ENCODE data around the gene NPC2.

The NPC2 gene

DNA sequence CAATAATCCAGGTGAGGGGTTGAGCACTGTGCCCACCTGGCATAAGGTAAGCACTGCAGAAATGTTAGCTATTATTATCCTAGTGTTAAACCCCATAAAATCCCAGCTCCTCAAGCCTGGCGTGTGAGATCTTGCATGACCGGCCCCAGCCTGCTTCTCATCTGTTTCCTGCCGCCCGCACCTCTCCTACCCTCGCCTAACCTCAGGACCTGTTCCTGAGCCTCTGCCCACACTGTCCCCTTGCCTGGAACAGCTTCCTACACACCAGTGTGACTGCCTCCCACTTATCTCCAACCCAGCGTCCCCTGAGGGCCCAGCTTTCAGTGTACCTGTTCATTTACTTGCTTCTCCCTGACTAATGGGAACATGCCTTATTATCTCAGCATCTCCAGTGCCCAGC, 25.1 kb upstream of the NPC2 start:
- DNase-seq, result no peak

DNA sequence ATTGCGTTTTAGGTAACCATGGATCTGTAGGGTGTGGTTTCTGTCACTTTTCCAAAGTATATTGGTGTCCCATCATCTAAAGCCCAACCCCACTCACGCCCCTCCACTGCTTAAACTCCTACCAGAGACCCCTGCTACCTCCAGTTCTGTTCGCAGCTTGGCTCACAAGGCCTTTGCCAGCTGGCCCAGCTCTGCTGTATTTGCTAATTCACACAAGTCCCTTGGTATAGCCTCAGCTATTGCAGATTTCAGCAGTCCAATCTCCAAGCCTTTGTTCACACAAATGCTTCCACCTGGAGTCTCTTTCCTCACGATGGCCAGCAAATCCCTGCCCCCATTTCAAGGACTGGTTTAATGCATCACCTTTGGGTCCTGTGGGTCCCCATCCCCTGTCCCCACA, 24.6 kb upstream of the NPC2 start:
- DNase-seq, result no peak

DNA sequence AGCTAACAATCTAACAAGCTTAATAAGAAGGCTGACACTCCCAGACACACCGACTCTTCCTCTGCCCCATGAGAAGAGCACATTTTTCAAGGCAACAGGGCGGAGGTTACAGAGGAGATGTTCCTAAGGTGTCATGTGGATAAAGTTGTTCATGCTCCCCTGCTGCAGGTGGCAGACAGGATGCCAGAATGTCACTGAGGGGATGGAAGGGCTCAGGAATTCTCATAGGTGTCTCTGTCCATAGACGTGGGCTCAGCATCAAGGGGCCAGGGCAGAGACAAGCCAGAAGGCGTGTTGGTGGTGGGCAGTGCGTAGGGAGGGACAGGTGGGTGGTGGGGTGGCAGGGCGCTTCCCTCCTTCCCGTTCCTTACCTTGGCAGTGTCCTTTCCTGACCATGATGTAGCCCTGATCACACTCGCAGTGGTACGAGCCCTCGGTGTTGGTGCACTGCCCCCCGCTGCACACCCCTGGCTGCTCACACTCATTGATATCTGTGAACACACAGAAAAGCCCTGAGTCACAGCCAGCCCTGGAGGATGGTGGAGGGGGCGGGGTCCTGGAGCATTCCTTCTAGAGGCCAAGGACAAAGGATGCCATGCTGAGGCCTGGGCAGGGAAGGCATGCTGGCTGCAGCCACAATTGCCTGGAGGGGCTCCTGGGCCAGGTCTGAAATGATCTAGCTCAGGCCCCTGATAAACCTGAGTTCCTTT, 23.5 kb upstream of the NPC2 start:
- DNase-seq, result no peak

DNA sequence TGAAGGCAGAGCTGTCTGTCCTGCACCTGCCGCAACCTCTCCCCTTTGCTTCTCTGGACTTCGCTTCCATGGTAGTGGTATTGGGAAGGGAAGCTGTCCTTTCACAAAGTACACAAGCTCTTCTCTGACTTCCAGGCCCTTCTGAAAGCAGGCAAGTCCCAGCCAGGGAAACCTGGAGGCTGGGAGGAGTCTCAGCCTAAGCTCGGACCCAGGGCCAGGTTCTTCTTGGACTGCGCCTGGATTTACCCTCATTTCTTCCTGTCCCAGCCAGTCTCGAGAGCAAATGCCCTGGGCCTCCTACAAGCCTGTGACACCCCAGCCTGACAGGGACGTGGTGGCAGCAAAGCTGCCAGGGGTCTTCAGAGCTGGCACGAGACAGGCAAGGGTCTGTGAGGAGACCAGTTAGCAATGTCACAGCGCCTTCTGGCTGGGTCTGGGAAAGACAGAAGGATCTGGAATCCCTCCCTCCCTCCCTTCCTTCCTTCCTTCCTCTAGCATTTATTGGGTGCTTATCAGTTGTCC, 22.8 kb upstream of the NPC2 start:
- no peak for DNase-seq

DNA sequence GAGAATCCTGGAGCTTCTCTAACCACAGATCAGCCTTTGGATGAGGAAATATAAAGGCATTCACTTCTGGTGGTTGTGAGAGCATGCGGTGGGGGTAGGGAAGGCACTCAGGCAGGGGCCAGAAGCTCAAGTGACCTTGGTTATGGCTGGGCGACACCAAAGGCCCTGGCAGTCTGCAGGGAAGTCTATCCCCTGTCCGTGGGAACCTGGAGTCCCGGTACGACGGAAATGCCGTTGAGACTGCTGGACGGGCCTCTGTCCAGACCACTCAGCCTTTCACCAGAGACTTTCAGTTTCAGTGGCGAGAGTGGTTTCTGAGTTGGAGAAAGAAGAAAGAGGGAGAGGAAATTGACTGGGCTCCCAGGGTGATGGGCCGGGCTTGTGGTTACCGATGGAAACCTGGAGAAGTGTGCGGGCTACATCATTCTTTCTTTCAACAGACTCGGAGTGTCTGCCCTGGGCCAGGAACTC, 21.4 kb upstream of the NPC2 start:
- DNase-seq, result no peak

DNA sequence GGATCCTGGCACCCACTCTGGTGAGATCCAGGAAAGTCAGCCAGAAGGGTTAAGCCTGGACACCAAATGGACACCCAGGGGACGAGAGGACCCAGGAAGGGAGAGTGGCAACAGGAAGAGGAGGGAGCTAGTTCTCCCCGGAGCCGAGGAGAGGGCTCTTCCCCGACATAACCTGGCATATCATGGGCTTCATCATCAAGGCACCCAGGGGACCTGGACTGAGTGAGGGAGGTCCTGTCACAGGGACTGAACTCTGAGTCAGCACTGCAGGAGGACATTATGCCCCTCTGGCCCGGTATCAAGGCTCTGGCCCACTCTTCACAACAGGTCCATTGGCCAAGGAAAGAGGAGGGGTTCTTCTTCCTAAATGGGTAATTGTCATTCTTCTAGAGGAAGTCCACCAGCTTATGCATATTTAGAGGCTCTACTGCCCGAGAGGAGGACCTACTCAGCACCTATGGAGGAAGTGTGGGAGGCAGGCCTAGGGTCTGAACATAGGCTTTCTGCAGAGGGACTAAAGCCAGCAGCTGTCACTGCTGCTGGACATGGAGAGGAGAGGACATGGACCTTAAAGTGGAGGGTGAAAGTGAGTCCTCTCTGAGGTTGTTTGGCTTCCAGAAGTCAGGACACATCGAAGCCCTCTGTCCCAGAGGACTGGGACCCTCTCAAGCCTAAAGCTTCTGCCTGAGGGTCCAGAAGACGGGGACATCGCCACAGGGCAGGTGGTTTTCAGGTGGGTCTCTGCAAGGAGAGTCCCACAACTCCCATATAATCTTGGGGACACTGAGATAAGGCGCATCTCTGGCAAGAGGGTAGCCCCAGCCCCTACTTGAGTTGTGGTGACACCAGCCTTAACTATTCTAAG, 19.1 kb upstream of the NPC2 start:
- DNase-seq, result no peak

DNA sequence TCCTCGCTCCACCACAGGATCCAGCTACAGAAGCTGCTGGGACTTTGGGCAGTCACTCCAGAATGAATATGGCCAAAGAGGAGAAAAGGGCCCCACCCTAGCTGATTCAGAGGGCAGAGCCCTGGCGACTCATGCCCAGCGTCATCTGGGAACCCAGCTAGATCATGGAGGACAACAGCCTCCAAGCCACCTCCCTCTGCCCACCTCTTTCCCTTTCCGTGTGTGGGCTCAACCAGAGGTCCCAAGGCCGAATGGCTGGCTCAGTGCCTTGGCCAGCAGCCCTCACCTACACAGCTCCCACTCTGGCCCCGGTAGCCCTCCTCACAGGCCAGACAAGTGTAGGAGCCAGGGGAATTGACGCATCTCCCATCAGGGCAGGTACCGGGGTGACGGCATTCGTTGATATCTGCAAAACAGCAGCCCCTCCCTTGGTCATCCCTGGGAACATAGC, 17.9 kb upstream of the NPC2 start:
- DNase-seq, result no peak

DNA sequence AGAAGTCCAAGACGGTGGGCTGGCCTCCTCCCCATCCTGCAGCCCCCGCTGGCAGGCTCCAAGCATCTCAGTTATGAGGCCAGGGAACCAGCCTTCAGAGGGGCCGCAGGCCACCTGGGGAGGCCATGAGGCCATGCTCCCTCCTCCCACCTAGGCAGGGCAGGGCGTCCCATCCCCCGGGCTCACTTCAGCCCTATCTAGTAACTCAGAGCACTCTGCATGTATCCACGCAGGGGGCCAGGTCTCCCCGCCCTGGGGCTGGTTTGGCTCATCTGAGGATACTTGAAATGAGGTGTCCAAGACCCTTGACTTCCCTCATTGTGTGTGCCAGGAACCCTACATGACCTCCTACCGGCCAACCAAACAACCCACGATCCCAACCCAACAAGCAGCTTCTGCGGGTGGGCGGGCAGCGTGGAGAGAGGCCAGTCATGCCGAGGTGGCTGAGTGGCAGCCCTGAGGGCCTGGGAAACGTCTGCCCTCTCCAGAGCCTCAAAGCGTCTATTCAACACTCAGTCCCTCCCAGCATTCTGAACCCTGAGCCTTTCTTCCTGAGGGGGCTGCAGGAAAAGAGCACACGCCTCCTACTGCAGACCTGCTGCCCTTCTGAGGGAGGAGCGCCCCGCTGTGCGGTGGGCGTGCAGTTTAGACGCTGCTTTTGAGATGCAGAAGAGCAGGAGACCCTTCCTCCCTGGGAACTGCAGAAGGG, 17.3 kb upstream of the NPC2 start:
- no peak for DNase-seq

DNA sequence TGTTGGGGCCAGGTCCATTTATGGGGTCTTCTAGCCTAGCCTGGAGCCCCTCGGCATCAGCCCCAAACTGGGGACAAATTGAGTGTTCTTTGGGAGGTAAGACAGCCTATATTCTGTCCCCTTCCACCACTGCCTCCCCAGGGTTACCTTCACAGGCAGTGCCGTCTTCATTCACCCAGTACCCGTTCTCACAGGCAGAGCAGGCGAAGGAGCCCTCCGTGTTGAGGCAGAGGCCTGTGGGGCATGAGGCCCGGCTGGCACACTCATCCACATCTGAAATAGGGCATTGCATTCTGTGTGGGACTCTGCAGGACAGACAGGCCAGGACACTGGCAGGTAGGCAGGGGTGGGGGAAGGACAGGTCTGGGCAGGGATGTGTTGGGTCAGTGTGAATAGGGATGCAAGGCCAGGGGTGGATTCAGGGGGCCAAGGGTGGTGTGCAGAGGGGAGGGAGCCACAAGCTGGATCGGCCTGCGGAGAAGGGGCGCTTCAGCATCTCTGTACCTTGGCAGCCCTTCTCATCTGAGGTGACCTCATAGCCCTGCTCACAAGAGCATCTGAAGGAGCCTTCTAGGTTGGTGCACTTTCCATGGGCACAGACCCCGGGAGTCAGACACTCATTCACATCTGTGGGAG, 16.6 kb upstream of the NPC2 start:
- DNase-seq, result no peak

DNA sequence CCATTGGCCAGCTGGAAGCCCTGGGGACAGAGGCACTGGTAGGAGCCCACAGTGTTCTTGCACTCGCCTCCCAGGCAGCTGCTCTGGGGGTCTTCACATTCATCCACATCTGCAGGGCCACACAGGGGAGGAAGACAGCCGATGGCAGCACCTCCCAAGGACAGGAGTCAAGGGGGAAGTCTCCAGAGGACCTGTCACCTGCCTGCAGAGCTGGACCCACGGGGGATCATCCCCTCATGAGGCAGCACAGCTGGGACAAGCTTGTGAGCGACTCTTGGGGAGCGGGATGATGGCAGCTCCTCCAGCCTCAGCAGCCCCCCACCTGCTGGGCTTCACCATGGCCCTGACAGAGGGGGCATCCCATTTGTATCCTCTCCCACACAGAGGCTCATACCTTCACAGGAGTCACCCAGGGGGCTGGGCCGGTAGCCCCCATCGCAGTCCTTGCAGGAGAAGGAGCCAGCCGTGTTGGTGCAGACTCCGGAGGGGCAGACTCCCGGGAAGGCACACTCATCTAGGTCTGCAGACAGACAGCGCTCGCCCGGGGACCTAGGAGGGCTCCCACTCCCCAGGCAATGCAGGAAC, 15.8 kb upstream of the NPC2 start:
- no peak for DNase-seq

DNA sequence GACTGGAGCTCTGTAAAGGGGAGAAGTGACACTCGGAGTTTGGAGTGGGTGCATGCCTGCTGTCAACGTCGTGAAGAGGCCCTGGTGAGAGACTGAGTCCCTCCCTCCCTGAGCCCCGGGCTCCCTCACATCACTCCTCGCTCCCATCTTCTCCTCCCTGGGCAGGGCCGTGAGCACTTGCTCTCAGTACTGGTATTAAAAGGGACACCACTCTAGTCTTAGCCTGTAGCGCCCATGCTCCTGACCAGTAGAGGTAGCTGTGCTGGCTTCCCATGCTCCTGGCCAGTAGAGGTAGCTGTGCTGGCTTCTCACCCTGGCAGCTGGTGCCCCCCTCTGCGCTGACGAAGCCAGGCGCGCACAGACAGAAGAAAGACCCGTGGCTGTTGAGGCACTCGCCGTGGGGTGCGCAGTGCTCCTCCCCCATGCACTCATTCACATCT, 15.2 kb upstream of the NPC2 start:
- DNase-seq, result no peak

DNA sequence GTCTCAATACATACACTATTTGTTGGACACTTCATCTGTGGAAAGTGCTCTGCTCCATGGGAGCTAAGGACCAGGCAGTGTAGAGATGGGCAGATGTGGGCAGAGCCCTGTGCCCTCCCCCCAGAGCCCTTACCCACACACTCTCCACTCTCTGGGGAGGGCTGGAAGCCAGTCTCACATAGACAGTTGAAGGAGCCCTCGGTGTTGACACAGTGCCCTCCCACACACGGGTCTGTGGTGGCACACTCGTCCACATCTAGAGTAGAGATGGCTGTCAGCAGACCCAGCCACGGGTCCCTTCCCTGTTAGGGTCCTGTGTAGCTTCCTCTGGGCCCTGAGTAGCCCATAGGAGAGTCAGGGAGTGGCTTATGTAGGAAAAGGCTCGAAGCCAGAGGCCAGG, 14.7 kb upstream of the NPC2 start:
- DNase-seq, result no peak

DNA sequence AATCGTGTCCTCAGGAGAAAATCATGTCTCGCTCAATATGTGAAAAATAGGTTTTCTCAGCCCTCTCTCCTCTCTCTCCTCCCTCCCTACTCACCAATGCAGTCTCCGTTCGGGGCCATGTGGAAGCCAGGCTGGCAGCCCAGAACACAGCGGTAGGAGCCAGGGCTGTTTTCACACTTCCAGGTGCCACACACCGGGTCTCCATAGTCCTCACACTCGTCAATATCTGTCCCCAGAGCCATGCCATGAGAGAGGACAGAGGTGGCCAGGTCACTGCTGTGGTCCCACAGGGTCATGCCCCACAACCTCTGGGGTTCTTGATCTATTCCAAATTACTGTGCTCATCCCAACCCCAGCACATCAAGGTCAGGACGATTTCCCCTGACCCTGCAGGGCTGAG, 14.0 kb upstream of the NPC2 start:
- no peak for DNase-seq

DNA sequence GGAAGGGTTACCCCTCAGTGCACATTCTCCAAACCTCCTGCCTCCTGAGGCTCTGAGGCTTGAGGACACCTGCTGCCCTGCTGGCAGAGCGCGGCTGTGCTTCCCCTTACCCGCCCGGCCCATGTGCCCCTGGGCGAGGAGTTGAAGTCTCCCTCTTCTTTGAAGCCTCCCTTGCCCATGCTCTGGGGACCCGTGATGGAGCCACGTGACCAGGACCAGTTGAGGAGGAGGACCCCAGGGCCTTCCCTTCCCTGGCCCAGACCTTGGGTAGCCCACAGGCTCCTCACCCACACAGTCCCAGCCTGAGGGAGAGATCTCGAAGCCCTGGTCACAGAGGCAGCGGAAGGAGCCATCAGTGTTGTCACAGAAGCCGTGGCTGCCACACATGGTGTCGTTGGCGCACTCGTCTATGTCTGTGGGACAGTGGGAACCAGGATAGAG, 13.3 kb upstream of the NPC2 start:
- DNase-seq, result no peak

DNA sequence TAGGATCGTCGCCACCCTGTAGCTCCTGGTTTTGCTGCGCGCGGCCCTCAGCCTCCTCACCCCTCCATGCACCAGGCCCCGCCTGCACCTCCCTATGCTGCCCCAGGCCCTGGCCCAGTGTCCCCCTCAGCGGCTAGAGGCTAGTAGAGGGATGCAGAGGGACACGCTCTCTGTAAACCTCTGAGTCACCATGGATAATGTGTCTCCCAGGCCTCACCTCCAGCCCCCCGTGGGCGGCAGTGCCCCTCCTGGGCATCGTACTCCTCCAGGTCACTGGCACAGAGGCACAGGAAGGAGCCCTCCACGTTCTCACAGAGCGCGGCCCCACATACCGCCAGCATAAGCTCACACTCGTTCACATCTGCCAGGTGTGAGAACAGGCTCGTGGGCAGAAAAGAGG, 12.7 kb upstream of the NPC2 start:
- no peak for DNase-seq

DNA sequence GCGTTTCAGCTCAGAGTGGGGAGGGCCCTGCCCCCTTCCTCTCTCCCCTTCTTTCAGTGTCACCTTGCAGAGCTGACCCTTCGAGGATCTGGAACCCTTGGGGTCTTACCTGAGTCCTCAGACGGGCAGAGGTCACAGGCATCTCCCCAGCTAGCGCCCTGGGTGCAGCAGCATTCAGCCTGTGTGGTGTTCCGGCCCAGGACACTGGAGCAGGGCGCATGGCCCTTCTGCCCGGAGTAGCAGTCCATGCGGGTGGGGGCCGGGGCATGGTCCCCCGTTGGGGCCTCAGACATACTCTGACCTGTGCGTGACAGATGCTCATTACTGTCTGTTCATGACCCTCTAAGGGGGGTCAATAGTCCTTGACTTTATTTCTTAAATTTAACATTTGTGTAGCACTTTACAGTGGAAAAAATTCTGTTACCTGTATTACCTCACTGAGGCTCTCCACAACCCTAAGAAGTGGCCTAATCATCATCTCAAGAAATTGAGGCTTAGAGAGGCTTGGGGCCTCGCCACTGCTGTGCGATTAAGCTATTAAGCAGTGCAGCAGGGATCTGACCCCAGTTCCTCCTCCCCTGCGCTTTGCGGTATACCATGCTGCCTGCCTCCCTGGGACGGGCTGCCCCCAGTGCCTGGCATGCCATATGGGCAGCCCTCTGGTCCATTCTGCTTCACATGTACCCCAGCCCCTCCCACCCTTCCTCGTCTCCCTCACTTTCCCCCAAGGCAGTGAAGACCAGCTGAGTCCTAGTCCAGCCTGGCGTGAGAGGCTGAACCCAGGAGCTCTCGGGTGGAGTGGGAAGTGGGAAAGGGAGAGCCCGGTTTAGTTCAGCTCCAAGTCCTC, 12.0 kb upstream of the NPC2 start:
- DNase-seq, result no peak

DNA sequence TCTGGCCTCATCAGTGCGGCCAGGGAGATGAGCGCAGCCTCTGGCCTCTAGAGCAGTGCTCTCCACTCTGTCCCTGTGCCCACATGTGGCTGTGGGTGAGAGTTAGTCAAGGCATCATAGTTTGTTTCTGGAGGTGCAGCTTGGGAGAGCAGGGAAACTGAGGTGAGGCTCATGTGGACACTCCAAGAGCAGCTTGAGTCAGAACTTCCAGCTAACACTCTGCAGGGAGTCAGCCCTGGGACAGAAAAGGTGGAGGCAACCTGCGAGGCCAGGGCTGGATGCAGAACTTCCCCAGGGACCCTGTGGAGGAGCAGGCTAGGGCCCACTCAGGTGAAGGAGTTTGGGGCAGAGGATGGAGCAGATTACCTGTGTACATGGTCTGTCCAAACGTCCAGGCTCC, 11.3 kb upstream of the NPC2 start:
- no peak for DNase-seq

DNA sequence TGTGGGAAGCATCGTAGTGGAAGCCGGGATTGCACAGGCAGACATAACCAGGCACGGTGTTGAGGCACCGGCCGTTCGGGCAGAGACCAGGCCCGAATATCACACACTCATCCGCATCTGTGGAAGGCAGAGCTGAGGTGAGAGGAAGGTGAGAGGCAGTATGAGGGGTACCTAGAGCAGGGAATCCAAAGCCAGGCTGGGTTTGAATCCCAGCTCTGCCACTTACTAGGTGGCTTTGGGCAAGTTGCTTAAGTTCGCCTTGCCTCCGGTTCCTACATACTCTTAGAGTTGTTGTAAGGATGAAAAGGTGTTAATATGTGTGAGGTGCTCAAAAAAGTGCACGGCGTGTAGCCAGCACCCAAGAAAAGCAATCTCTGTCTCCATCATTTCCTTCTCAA, 10.8 kb upstream of the NPC2 start:
- DNase-seq, result no peak

DNA sequence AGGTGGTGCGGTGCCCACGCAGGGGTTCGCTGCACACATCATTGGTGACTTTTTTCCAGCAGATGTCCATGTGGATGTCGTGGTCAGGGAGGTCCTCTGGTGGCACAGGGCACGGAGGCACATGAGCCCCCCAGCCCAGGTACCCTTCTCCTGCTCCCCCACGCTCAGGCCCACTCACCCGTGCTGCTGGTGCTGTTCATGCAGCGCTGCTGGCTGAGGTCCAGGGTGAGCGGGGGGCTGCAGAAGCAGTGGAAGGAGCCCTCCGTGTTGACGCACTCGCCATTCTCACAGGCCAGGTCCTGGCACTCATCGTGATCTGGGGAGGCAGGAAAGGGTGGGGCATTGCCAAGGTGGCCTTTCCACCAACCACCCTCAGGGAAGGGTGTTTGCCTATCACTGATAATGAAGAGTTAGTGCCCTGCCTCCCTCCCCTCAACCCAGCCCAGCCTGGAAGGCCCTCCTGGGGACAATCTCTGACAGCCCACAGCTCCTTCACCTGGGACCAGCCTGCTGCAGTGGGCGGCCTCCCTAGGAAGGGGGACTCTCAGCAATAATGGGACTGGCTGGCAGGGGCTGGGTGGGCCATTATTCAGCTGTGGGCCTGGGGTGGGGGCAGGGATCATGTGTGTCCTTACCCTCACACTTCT, 10.3 kb upstream of the NPC2 start:
- DNase-seq, result no peak

DNA sequence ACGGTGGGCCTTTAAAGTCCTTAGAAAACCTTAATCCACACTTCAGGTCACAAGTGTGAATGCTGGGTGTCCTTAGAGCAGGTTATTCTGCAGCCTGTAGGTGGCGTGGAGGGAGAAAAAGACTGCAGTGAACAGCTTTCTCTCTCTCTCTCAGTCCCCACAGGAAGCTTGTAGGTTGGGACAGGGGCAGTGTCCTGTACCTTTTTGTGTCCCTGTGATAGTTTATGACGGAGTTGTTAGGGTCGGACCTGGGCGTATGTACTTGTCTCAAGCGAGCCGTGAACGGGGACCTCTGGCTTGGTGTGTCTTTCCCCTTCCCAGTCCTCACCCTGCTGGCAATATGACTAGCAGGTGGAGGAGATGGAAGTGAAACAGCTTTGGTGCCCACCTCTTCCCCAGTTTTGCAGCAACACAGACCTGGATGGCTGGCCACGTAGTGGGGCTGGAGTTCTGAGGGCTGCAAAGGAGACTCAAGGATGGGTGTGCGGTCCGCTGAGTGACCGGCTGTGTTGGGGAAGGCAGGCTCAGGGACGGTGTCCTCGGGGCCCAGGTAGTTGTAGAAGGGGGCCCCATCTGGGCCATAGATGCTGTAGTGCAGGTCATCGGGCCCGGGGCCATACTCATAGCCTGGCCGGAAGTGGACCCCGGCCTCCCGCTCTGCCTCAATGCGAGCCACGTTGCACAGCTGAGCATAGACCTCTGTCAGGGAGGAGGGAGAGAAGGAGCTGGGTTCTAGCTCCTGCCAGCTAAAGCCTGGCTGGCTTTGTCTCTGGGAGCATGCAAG, 9.3 kb upstream of the NPC2 start:
- DNase-seq, result no peak
